Thyroid gland (tissue), 4 donors: ENCODE results near the gene OST4. TPM values are rescaled to one million over a fixed set of nuclear protein-coding genes. Genes with fewer than 3 reads are reported as not detected.

Source experiments
- DNase-seq, 2 donors: peaks; one replicate each; pipeline ENCODE4 v3.0.0-alpha.2; 2019
- H3K27ac ChIP-seq, 3 donors: fragments of 200-600 bp; sonication (generic); 1 replicate in 2 of 3; 2 replicates in 1 of 3; pipeline ENCODE4 v1.5.1; 2016 to 2019; ENCODE audit warnings: mild to moderate bottlenecking in 1 of 3, moderate library complexity in 1 of 3
- H3K27me3 ChIP-seq: fragments of 200-600 bp; sonication (generic); one replicate; pipeline ENCODE4 v1.5.1; 2019
- H3K36me3 ChIP-seq, 2 donors: fragments of 200-600 bp; sonication (generic); one replicate each; pipeline ENCODE4 v1.5.1; 2016 to 2019
- H3K4me1 ChIP-seq, 2 donors: fragments of 200-600 bp; sonication (generic); one replicate each; pipeline ENCODE4 v1.5.1; 2017 to 2019
- H3K4me3 ChIP-seq, 3 donors: fragments of 200-600 bp; sonication (generic); replicated peaks in 1 of 3; 1 replicate in 2 of 3; 2 replicates in 1 of 3; pipeline ENCODE4 v1.5.1; 2016; ENCODE audit warnings: mild to moderate bottlenecking in 1 of 3
- H3K9me3 ChIP-seq: fragments of 200-600 bp; sonication (generic); one replicate; pipeline ENCODE4 v1.5.1; 2017
- POLR2A ChIP-seq, 2 donors: fragments of 450-650 bp; IDR thresholded peaks; one replicate each; pipeline ENCODE4 v1.6.1; 2017; ENCODE audit warnings: antibody characterized with exemption in 2 of 2, mild to moderate bottlenecking in 2 of 2, moderate library complexity in 1 of 2
- WGBS, 2 donors: methylation state at CpG; one replicate each; pipeline ENCODE4 v1.1.5; 2017; 5-methylcytosine and 5-hydroxymethylcytosine counted together
- intact Hi-C: fragments of 100-400 bp; cut with DNase I; formaldehyde crosslinking; loops from one replicate; pipeline ENCODE4 v1.15.1; 2023
- total RNA-seq, 4 donors: library from RNA; depleted of rRNA; stranded (reverse); fragments of >200 nt; gene quantifications; one replicate each; pipeline ENCODE4 v1.2.3, GENCODE V29; 2016
- TF ChIP-seq, protein P1 (sequence below), 6 experiments: fragments of 200-600 bp in 3 of 6; fragments of 450-650 bp in 3 of 6; sonication (generic) in 3 of 6; IDR thresholded peaks; one replicate each; pipeline ENCODE4 v1.5.1; 2016 to 2019; ENCODE audit warnings: antibody characterized with exemption in 6 of 6, mild to moderate bottlenecking in 2 of 6, inconsistent platforms in 1 of 6, moderate library complexity in 1 of 6

The OST4 gene
- total RNA-seq, 4 donors from 2014 or later: 235 to 467 (median 261) TPM

DNA sequence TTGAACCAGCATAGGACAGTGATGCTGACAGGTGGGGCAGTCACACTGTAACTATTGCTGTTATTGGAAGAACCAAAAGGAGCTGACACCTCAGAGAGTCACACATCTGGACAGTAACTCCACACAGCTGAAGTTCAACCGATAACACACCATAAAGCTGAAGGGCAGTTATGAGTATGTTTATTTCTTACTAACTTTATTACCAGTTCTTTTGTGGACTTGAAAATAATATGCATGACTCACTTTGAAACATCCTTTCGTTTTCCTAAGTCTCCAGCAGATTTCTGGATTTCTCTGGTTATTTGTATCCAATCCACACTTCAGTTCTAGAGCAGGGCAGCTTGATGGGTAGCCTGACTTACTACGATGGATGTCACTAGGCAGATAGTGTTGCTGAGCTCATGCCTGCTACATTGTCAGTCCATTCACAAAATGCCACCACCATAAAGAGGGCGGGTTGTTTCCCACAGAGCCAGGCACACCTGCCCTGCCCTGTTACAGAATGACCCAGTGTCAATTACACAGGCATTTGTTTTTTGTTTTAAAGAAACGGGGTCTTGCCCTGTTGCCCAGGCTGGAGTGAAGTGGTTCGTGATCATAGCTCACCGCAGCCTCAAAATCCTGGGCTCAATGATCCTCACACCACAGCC, 28.3 kb downstream of the OST4 start:
- DNase-seq: no peak
- H3K4me1 ChIP-seq: peaks cover 9 to 21% of the 10 kb centered on the region in 2 donors
- H3K4me3 ChIP-seq: no peak overlapping the region
- H3K9me3 ChIP-seq: no peaks in the 10 kb centered on the region
- 88 to 91% methylated on average over 7 of the region's 7 CpGs for WGBS, 2 donors
- H3K36me3 ChIP-seq: peaks cover 34% of the 10 kb centered on the region in 2 donors
- TF ChIP-seq, protein P1, sequence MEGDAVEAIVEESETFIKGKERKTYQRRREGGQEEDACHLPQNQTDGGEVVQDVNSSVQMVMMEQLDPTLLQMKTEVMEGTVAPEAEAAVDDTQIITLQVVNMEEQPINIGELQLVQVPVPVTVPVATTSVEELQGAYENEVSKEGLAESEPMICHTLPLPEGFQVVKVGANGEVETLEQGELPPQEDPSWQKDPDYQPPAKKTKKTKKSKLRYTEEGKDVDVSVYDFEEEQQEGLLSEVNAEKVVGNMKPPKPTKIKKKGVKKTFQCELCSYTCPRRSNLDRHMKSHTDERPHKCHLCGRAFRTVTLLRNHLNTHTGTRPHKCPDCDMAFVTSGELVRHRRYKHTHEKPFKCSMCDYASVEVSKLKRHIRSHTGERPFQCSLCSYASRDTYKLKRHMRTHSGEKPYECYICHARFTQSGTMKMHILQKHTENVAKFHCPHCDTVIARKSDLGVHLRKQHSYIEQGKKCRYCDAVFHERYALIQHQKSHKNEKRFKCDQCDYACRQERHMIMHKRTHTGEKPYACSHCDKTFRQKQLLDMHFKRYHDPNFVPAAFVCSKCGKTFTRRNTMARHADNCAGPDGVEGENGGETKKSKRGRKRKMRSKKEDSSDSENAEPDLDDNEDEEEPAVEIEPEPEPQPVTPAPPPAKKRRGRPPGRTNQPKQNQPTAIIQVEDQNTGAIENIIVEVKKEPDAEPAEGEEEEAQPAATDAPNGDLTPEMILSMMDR (IDR thresholded peaks at IDR 0.05): no peak
- TF ChIP-seq POLR2A (IDR thresholded peaks at IDR 0.05): no peak
- H3K27me3 ChIP-seq: no peaks in the 10 kb centered on the region
- H3K27ac ChIP-seq: no peak overlapping the region
- intact Hi-C loops: no loop called here

DNA sequence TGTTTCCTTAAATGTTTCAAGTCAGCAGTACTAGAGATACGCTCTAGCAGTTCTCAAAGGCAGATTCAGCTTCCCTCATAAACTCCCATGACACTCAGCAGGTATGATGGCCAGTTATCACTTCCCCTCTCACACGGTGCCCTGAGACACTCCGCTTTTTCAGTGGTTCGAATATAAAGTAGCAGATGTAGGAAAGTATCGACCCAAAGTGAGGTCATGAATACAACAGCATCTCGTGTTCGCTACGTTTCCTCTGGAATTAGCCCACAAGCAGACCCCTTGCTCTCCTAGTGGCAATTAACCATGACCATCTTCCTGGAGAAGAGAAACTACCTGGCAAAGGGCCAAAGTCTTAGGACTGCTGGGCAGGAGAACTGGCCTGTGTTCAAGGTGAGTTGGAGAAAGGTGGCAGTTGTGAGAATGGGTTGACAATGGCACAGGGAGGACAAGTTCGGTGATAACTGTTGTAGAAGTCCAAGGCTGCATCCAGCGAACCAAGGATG, 29.2 kb downstream of the OST4 start:
- DNase-seq: peak; percentile 46 to 53
- intact Hi-C loops: no loop called here
- TF ChIP-seq, protein P1 (IDR thresholded peaks at IDR 0.05): no peak
- TF ChIP-seq POLR2A (IDR thresholded peaks at IDR 0.05): no peak
- Histone ChIP-seq H3K4me3 (no peak overlapping the region), H3K4me1 (peaks cover 9 to 21% of the 10 kb centered on the region in 2 donors), H3K27ac (peak overlapping the region; percentile 49 to 72 (median 67)), H3K36me3 (peaks cover 43% of the 10 kb centered on the region in 2 donors), H3K9me3 (no peaks in the 10 kb centered on the region), H3K27me3 (no peaks in the 10 kb centered on the region)
- 36 to 57% methylated on average over 10 of the region's 10 CpGs for WGBS, 2 donors

DNA sequence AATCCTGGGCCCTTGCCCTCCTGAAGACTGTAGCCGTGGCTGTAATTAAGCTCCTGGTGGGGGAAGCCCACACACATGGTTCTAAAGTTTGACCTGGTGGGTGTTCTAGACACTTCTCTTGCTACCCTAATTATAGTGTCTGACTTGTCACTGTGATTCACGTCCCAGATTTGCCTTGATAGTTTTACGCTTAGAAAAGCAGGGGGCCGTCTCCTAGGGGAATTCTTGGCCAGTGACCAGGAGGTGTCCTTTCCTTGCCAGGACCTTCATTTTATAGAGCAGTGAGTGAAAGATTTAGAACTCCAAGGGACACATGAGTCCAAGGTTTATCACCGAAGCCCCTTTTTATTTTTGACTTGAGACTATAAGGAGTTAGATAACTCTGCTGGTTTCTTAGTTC, 29.7 kb downstream of the OST4 start:
- peaks cover 9 to 21% of the 10 kb centered on the region in 2 donors for H3K4me1 ChIP-seq
- TF ChIP-seq, protein P1 (IDR thresholded peaks at IDR 0.05): no peak
- intact Hi-C loops: no loop called here
- no peak overlapping the region for H3K4me3 ChIP-seq
- peaks cover 47 to 48% of the 10 kb centered on the region in 2 donors for H3K36me3 ChIP-seq
- no peaks in the 10 kb centered on the region for H3K27me3 ChIP-seq
- peak; percentile 60 to 61 for DNase-seq
- WGBS, 2 donors: 48% methylated on average over 5 of the region's 5 CpGs
- H3K9me3 ChIP-seq: no peaks in the 10 kb centered on the region
- peak overlapping the region; percentile 49 to 72 (median 67) for H3K27ac ChIP-seq

DNA sequence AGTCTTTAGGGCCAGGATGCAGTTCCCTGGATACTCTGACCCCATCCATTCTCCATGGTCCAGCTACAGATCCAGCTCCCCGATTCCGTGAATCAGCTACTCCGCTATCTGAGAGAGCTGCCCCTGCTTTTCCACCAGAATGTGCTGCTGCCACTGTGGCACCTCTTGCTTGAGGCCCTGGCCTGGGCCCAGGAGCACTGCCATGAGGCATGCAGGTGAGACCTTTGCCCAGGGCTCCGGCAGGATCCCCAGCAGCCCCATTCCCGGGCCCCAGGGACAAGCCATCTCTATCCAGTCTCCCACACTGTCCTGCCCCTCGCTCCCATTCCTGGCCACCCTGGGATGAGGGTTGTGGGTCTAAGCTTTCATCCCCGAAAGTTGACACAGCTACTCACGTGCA, 31.2 kb downstream of the OST4 start:
- no peak for DNase-seq
- TF ChIP-seq, protein P1 (IDR thresholded peaks at IDR 0.05): no peak
- no peak for TF ChIP-seq POLR2A (IDR thresholded peaks at IDR 0.05)
- Histone ChIP-seq H3K4me3 (no peak overlapping the region), H3K27me3 (no peaks in the 10 kb centered on the region), H3K27ac (no peak overlapping the region), H3K36me3 (peaks cover 62 to 63% of the 10 kb centered on the region in 2 donors), H3K9me3 (no peaks in the 10 kb centered on the region), H3K4me1 (peaks cover 9 to 21% of the 10 kb centered on the region in 2 donors)
- 95 to 96% methylated on average over 3 to 8 of the region's 8 CpGs for WGBS, 2 donors
- intact Hi-C loops: no loop called here

DNA sequence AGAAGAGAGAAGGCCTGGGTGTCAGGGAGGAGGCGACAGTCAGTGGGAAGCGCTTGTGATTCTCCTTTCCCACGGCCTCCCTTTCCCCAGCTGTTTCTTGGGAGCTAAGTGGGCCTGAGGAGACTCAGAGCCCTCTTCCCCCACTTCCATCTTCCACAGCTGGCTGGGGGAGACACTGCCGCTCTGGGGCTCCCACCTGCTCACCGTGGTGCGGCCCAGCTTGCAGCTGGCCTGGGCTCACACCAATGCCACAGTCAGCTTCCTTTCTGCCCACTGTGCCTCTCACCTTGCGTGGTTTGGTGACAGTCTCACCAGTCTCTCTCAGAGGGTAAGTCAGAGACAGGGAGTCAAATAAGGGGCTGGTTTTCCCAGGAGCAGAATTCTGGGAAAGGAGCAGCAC, 31.6 kb downstream of the OST4 start:
- no peak for TF ChIP-seq POLR2A (IDR thresholded peaks at IDR 0.05)
- TF ChIP-seq, protein P1 (IDR thresholded peaks at IDR 0.05): no peak
- intact Hi-C loops: no loop called here
- H3K27me3 ChIP-seq: no peaks in the 10 kb centered on the region
- H3K27ac ChIP-seq: no peak overlapping the region
- no peak for DNase-seq
- H3K4me1 ChIP-seq: peaks cover 10 to 23% of the 10 kb centered on the region in 2 donors
- H3K4me3 ChIP-seq: no peak overlapping the region
- H3K9me3 ChIP-seq: no peaks in the 10 kb centered on the region
- WGBS, 2 donors: 90 to 96% methylated on average over 6 to 7 of the region's 7 CpGs
- peaks cover 66 to 67% of the 10 kb centered on the region in 2 donors for H3K36me3 ChIP-seq
